Dermis microvascular lymphatic vessel endothelial cell (primary cell): ENCODE measurements around the gene PLA2G6. TPM values are rescaled to one million over a fixed set of nuclear protein-coding genes. Genes with fewer than 3 reads are reported as not detected.
A peak's percentile ranks its signal among the peaks of the same experiment; 100 is the strongest.
"Not testable (repeated sequence)": the region's sequence is repeated elsewhere in the genome, so short reads cannot be mapped to it uniquely, and the experiment has no call there.

Source experiments
- DNase-seq, 2 donors: peaks; one replicate each; pipeline versions ENCODE4 v3.0.0 to v3.0.0-alpha.2; 2010; ENCODE audit warnings: low read depth in 2 of 2
- total RNA-seq: library from RNA; depleted of rRNA; stranded (reverse); fragments of >200 nt; gene quantifications from 2 replicates; pipeline ENCODE4 v1.2.1, GENCODE V29; 2014

The PLA2G6 gene
- total RNA-seq, 1 donor from 2014 or later: 1.5 TPM

DNA sequence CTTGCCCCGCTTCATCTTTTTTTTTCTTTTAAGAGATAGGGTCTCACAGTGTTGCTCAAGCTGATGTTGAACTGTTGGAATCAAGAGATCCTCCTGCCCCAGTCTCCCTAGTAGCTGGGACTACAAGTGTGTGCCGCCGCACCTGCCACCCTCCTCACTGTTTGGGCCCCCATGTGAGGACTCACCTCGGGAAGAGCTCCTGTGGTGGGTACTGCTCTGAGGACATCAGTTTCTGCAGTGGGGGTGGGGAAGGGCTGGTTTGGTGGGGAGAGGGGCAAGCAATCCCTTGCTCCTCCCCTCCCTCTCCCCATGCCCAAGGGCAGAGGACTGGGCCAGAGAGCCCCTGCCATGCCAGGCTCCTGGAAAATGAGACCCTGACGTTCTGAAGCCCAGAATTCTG, 96.1 kb downstream of the PLA2G6 start:
- DNase-seq: no peak

DNA sequence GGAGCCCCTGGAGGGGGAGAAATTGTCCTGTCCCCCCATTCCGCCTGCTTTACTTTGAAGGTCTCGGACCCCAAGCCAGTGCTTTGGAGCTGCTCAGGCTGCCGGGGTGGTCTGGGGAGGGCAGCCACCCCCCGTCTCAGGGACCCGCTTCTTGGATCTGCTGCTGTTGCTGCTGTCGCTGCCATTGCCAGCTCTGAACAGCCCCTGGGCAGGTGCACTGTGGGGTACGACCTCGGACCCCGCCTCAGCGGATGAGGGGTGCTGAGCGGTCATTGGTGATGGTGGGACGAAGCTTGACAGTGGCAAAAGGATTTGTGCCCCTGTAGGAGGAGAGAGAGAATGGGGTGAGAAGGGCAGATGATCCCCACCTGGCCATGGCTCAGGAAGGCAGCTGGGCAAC, 96.6 kb downstream of the PLA2G6 start:
- no peak for DNase-seq

- no peak for DNase-seq
These were observed 97.5 kb downstream of the PLA2G6 start, which contains the start of gene SLC16A8 for GRCh38 chr22:38083931-38084631. Gene SLC16A8, minus strand, starts transcription at chr22:38084184. Its CDS starts 1,311 bp downstream, at chr22:38082873.

DNA sequence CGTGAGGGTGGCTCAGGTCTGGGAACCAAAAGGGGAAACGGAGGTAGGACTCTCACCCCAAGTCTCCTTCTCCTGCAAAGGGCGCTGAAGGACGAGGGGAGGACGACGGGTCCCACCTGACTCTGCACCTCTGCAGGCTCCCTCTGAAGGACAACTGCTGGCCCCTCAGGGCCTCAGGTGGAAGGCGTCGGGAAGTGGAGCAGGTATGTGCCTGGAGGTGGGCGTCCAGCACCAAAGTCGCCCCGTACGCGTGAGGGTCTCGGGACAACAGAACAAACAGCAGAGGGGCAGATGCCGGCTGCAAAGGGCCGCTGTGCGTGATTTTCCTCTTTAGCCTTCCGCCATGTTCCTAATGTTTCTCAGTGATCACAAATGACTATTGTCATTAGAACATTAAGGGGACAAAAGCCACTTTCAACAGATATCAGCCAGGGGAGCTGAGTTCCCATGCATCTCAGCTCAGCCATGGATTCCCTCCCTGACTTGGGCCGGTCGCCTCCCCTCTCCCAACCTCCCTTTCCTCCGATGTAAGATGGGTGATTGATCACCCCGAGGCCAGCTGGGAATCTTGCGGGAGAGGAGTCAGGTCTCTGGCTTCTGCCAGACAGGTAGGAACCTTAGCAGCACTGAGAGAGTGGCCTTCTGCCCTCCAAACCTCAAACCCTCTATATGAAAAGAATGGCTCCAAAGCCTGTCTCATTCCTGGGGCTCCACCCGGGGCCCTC, 98.5 kb downstream of the PLA2G6 start:
- no peak for DNase-seq

DNA sequence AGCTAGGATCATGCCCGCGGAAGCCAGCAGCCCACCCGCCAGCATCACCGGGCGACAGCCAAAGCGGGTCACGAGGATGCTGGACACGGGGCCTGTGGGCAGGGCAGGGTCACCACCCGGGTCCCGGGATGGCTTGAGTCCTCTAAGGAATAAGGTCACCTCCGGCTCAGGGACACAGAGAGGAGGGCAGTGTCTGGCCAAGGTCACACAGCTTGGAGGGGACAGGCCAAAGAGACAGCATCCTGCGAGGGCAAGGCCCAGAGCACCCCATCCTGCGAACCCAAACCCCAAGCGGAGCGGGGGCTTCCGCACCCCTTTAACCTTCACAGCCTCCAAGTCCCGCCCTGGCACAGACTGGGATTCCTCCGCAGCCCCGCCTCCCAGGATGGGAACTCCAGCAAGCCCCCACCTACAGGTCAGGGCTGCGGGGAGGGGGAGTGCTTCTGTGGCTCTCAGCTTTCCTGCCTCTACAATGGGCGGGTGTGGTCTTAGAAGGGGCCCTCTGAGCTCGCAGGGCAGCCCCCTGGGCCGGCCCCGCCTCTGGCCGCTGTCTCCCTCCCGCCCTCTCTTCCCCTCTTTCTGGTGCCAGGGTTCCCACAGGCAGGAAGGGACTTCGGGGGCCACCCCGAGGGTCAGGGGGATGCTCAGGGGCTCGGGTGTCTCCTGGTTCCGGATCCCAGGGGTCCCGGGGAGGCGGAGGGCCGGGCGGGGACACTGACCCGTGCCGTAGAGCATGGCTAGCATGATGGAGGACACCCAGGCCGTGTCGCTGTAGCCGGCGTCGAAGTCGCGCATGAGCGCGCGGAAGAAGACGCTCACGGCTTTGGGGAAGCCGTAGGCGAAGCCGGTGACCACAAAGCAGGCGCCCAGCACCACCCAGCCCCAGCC, 99.4 kb downstream of the PLA2G6 start:
- no peak for DNase-seq

GRCh38 chr22:38081636-38081940, 100.0 kb downstream of the PLA2G6 start:
- DNase-seq: no peak

DNA sequence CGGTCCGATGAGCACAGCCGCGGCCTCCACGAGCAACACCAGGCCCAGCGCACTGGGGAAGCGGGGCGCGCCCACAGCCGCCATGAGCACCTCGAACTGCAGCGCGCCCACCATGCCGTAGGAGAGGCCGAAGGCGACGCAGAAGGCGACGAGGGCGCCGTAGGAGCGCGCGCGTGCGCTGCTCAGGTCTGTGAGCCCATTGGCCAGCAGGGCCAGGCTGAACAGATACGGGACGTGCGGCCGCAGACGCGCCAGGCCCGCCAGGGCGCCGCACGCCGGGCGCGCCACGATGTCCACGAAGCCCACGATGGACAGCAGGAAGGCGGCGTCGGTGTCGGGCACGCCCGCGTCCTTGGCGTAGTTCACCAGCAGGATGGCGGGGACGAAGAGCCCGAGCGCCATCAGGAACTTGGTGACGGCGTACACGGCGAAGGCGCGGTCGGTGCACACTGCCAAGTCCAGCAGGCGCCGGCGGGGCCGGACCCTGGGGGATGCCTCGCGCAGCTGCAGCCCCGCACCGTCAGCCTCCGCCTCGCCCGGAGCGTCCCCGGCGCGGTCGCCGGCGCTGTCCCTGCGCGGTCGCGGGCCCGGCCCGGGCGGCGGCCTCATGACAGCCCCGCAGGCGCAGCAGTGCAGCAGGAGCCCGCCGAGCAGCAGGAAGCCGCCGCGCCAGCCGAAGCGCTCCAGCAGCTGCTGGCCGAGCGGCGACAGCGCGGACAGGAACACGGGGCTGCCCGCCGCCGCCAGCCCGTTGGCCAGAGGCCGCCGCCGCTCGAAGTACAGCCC, 100.6 kb downstream of the PLA2G6 start:
- peak in 1 of 2 donors; percentile 56 for DNase-seq

GRCh38 chr22:38080474-38080849, 101.2 kb downstream of the PLA2G6 start:
- no peak for DNase-seq

DNA sequence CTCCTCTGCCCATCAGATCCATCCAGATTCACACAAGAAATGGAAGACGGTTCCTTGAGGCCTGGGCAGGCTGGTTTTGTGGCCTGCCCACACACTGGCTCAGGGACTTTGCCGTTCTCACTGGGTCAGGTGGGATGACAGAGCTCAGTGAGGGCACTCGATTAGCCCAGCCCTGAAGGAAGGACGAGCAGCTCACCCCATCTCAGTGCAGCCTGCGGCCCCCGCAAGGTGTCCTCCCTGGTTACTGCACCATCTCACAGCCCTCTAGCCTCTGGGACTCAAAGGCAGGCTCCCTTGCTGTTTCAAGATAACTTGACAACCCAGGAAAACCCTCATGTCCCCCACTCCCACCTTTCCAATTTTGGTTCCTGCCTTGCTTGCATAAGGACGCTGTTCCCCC, 101.8 kb downstream of the PLA2G6 start:
- DNase-seq: no peak

DNA sequence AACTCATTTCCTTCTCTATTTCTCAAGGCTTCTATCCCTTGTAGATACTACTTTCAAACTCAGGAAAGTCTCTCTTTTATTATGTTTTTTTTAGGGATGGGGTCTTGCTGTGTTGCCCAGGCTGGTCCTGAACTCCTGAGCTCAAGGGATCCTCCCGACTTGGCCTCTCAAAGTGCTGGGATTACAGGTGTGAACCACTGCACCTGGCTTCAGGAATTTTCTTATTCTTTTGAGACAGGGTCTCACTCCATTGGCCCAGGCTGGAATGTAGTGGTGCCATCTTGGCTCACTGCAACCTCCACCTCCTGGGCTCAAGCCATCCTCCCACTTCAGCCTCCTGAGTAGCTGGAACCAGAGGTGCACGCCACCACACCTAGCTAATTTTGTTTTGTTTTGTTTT, 102.4 kb downstream of the PLA2G6 start:
- not testable (repeated sequence) for DNase-seq

GRCh38 chr22:38078046-38078840, 103.4 kb downstream of the PLA2G6 start:
- no peak for DNase-seq

GRCh38 chr22:38077595-38077994, 104.0 kb downstream of the PLA2G6 start:
- no peak for DNase-seq

GRCh38 chr22:38077096-38077495, 104.5 kb downstream of the PLA2G6 start:
- no peak for DNase-seq

DNA sequence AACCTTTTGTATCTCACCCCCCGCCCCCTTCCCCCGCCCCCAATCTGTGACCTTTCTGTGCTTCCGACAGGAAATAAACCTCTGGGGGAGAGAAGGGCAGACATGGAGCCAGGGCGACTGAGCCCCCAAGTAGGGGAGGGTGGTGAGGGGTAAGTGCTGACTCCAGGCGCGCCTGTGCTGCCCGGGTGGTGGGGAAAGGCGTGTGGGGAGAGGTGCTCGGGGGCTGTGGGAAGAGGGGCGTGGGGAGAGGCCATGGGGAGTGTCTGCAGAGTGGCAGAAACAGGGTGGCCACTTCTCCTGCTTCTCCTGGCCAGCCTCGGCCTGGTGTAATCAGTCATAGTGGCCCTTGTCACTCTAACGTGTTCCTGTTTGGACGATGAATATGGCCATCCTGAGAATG, 105.7 kb downstream of the PLA2G6 start:
- DNase-seq: no peak

DNA sequence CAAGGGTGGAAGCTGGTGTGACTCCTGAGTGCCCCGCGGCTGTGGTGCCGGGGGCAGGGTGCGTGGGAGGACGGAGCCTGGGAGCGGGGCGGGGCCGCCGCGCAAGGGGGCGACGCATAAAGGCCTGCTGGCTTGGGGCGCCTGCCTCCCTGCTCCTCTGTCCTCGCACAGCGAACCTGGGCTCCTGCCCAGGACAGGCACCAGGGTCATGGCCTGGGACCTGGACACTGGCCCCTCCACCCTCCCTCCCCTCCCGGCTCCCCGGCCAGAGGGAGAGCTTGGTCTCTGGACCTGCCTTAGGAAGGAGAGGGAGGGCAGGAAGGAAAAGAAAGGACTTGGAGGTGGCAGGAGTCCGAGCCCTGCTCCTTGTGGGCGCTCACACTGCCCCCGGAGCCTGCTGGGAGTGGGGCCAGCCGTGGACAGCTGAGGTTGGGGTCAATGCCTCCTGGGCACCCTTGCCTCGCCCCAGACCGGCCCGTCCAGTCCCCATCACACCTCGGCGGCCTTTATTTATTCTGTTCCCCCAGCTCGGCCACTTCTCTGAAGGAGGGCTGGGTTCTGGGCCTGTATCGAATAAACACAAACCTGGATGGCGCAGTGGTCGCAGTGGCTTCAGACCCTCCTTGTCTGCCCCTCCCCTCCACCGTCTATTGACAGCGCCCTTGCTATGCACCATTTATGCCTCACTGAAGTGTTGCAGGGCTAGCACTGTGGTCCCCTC, 106.4 kb downstream of the PLA2G6 start:
- DNase-seq: no peak

DNA sequence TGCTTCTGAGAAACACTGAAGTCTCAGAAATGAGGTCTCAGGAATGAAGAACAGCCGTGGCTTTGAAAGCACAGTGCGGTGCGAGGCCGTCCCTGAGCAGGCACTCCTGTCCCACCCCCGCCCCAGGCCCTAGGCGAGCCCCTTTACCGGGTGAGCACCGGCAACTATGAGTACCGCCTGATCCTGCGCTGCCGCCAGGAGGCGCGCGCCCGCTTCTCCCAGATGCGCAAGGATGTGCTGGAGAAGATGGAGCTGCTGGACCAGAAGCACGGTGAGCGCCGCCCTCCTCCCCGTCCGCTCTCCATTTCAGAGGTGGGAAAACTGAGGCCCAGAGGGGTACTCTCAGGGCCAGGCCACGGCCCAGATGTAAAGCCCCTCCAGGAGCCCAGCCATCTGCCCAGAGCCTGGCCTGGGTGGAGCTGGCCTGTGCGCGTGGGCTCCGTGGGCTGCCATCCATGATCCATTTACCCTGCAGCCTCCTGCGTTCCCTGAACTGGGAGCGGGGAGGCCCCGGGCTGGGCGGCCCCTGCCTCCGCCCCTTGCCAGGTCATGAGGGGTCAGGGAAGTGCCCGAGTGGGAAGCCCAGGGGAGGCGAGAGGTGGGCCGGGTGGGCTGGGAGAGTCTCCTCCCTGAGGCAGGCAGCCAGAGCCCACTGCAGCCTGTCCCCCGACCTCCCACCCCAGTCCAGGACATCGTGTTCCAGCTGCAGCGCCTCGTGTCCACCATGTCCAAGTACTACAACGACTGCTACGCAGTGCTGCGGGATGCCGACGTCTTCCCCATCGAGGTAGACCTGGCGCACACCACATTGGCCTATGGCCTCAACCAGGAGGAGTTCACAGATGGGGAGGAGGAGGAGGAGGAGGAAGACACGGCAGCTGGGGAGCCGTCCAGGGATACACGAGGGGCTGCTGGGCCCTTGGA, 107.2 kb downstream of the PLA2G6 start:
- DNase-seq: peak in 1 of 2 donors; percentile 52

GRCh38 chr22:38073150-38074130, 108.2 kb downstream of the PLA2G6 start:
- no peak for DNase-seq
